Medulla oblongata (tissue), 1 donor: ENCODE data around the gene ASPHD1.
"Not testable (repeated sequence)": the region's sequence is repeated elsewhere in the genome, so short reads cannot be mapped to it uniquely, and the experiment has no call there.

Experiments used
- DNase-seq: peaks from one replicate; pipeline ENCODE4 v3.0.0-alpha.2; 2015; ENCODE audit errors: extremely low spot score

The ASPHD1 gene

GRCh38 chr16:29877266-29877961 lies 22.9 kb upstream of the ASPHD1 start:
- no peak for DNase-seq

DNA sequence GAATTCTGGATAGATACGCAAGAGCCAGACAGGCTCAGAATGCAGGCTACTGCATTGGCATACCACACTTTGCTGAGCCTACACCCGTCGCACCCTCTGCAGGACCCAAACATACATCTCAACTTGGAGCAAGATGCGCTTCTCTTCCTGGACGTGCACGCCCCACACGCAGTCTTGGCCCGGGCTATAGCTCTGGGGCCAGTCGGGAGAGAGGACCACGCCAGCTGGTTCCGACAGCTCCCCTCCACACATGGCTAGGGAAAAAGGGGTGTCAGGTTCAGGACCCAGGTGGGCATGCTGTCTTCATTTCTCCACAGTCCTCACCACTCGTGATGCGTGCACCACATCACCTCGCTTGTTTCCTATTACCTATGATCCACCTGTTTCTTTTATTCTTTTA lies 22.1 kb upstream of the ASPHD1 start:
- no peak for DNase-seq

- no peak for DNase-seq
Observed at GRCh38 chr16:29881050-29881449, 19.2 kb upstream of the ASPHD1 start.

- no peak for DNase-seq
Observed at GRCh38 chr16:29883987-29884386, 16.3 kb upstream of the ASPHD1 start.

DNA sequence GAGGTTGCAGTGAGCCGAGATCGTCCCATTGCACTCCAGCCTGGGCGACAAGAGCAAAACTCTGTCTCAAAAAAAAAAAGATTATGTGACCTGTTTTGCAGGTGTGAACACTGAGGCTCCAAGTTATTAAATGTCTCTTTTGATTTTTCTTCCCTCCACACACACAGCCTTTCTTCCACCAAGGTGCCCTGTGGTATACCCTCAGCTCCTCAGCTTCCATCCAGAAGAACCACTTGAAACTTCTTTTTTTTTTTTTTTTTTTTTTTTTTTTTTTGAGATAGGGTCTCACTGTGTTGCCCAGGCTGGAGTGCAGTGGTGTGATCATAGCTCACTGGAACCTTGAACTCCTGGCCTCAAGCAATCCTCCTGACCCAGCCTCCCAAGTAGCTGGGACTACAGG lies 10.9 kb upstream of the ASPHD1 start:
- DNase-seq, result not testable (repeated sequence)

DNA sequence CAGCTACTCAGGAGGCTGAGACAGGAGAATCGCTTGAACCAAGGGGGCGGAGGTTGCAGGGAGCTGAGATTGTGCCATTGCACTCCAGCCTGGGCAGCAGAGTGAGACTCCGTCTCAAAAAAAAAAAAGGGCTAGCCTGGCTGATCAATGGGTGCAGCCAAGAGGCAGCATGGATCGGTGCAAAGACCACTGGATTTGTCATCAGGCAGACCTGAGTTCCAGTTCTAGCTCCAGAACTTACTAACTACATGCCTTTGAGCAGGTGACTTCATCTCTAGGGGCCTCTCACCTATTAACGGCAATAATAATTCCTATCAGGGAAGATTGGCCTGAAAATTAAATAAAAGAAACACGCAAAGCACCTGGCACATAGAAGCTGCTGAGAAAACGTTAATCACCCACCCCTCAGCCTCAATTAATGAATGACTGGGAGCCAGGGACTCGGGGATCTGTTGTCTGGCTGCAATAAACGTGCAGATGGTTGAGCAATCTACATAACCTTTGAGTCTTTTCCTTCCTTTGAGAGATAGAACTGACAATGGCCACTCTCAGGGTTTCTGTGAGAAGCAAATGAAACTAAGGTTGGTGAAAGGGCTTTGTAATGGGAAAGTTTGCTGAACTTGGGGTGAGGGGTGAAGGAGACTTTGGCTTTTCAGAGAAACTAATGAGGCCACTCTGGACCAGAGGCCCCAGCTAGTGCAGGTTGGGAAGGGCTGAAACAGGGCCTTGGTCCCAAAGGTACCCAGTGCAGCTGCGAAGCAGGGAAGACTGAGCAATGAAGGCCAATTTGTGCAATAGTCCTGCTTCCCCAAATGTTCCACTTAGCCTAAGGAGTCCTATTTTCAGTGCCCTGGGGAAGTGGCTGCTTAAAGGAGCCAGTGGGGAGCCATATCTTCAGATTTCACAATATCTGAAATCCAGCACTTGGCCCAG lies 8.5 kb upstream of the ASPHD1 start:
- no peak for DNase-seq

DNA sequence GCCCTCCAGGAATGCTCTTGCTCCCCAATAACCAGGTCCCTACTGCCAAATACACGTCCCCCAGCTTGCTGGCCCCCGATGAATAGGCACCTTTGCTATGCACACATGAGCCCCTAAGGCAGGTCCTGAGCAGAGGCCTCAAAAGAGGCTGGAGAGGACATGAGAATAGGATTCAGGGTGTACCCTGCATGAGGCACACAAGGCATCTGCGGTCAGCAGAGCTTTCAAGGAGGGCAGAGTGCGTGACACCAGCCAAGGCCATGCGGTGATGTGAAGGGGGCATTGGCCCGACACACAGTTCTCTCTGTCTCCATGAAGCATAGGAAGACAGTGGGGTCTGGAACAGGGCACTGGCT lies 7.9 kb upstream of the ASPHD1 start:
- no peak for DNase-seq

- DNase-seq, result no peak
Observed at GRCh38 chr16:29893553-29893952, 6.7 kb upstream of the ASPHD1 start.

- no peak for DNase-seq
Observed at GRCh38 chr16:29894352-29894751, 5.9 kb upstream of the ASPHD1 start.

- DNase-seq, result no peak
Observed at GRCh38 chr16:29896841-29897240, 3.4 kb upstream of the ASPHD1 start.

DNA sequence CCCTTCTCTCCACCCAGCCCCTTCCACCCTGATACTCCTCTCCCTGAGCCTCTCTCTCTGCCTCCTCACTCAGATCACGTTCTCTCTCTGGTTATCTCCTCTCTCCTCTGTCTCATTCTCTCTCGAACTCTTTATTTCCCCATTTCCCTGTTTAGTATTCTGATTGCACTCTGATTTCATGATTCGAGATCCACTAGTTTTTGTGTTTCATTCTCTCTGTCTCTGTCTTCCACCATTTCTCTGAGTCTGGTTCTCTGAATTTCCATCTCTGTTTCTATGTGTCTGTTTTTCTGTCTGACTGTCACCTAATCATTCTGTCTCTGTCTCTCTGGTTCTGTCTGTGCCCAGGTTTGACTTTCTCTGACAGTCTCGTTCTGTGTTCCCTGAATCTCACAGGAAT lies 3.0 kb upstream of the ASPHD1 start:
- no peak for DNase-seq

DNA sequence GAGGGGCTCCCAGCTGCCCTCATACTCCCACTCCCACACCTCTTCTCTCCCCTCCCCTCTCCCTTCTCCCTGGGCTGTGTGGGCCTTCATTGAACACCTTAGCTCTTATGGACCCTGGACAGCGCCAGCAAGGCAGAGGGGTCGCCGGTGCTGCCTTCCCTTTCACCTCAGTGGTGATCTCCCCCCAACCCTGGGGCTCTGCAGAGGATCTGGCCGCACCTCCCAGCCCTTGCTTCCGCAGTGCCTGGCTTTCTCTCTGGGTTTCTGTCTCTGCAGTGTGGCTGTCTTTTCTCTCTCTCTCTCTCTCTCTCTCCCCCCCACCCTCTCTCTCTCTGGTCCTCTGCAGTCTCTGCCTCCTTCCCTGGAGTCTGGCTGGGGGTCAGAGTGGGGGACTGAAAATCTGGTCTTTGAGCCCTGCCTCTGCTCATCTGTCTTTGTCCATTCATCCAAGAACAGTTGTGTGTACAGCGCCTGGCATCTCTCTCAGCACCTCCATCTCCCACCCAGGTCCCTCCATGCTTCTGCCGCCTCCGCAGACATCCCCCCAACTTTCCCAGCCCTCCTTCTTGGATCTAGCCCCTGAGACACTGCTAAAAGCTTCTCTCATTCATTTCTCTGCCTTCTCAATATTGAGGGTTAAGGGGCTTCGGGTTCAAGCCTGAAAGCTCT lies 2.0 kb upstream of the ASPHD1 start:
- DNase-seq, result no peak

DNA sequence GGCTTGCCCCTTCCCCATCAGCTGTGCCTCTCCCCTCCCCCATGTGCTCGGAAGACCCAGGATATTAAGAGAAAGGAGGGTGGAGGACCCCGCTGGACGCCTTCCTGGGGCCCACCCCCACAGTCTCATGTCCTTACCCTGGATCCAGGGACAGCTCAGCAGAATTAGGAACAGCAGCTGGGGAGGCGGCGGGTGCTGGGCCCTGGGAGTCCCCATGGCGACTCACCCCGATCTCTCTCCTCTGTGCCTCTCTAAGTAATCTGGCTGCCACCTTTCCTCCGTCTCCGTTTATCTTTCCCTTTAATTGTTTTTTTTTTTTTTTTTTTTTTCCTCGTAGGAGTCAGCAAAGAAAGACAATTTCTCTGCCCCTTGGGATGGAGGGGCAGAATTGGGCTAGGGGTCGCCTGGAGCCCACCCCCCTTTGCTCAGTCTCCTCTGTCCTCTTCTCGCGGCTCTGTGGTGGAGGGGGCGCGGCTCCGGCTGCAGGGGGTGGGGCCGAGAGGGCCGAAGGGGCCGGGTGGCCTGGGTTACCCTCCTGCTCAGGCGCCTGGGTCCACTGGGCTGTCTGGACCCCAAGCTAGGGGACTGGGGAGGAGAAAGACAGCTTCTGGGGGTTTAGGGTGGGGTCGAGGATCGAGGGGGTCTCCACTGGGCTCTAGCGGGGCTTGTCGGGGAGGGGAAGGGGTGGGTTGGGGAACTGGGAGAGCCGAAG lies 1.3 kb upstream of the ASPHD1 start:
- no peak for DNase-seq

- peak; percentile 81 for DNase-seq
Observed at GRCh38 chr16:29899516-29900101, 679 bp upstream of the ASPHD1 start, which contains the start of gene SEZ6L2. SEZ6L2 (minus strand) TSS chr16:29899550; CDS start chr16:29899019, 531 bp downstream.

GRCh38 chr16:29900888-29901606 lies 759 bp downstream of the ASPHD1 start:
- no peak for DNase-seq

GRCh38 chr16:29901607-29901945 lies 1.3 kb downstream of the ASPHD1 start:
- no peak for DNase-seq

- DNase-seq, result no peak
Observed at GRCh38 chr16:29903590-29903989, 3.3 kb downstream of the ASPHD1 start.

DNA sequence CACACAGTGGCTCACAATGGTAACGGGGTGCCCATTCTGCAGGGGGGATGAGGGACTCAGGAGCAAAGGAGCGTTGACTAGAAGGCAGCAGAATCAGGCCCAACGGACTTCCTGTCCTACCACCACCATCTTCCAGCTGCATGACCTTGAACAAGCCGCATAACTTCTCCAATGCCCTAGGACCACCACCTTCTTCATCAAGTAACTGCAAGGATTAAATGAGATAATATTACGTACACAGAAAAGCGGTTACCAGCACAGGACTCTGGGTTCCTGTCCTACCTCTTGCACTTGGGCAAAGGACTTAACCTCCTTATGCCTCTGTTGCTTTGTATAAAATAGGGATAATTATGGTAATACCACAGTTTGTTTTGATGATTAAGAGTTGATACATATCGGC lies 4.7 kb downstream of the ASPHD1 start:
- no peak for DNase-seq

- DNase-seq, result no peak
Observed at GRCh38 chr16:29905668-29906067, 5.4 kb downstream of the ASPHD1 start.

DNA sequence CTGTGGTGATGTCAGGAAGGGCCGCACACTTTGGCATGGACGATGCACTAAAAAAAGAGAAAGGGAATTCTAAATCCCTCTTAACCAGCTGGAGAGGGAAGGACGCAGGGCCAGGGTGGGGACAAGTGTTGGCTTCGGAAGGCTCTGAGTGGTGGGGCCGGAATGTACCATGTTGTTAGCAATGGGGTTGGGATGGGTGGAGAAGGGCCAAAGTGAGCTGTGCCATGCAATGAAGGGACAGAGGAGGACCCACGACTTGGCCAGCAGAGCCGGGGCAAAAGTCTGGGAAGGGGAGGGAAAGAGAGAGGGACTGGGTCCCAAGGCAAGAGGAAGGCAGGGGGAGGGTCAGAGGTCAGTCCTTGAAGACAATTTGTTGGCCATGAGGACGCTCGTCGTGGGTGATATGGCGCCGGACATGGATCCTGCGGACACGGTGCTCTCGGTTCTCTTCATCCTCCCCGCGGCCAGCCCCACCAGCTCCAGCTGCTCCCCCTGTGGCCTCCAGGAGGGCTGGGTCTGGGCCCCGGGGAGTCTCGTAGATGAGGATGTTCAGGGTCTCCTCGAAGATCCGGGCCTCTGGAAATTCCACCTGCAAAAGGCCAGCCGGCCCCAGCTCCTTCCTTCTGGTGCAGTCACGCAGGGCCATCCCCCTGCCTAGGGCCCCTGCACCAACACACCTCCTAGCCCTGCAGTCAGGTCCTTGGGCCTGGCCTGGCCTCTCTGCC lies 6.4 kb downstream of the ASPHD1 start:
- no peak for DNase-seq
